K562 treated with DMSO at 1 percent for 12 hours (cell line): Measurements from ENCODE around the gene SFRP5. TPM values are rescaled to one million over a fixed set of nuclear protein-coding genes. Genes with fewer than 3 reads are reported as not detected.

ENCODE experiments used
- total RNA-seq: library from RNA; unstranded; fragments of 300-600 nt; gene quantifications from 2 replicates; pipeline ENCODE4 v1.2.3, GENCODE V29; 2022; ENCODE audit not compliant: insufficient read depth

The SFRP5 gene
- not detected in 2 replicates for total RNA-seq

GRCh38 chr10:97771913-97772823 is at the start of gene SFRP5:
Gene SFRP5 (minus strand): TSS chr10:97771999. CDS start chr10:97771833, 166 bp downstream.

GRCh38 chr10:97736902-97737769 is 34.7 kb downstream of the SFRP5 start, which contains the start of gene ZFYVE27:
Gene ZFYVE27 (plus strand): TSS chr10:97737128. CDS start chr10:97738478, 1,350 bp downstream.

Other genes starting within 250 kb of the SFRP5 start
- gene ANKRD2, start 199.2 kb downstream of the SFRP5 start, total RNA-seq, result not detected in 2 replicates
- not detected in 2 replicates for gene HOGA1, start 187.6 kb downstream of the SFRP5 start, total RNA-seq
- gene C10orf62, start 182.3 kb downstream of the SFRP5 start, total RNA-seq, result not detected in 2 replicates
- gene MORN4, start 138.5 kb downstream of the SFRP5 start, total RNA-seq, result 10.3 and 16.5 TPM in 2 replicates
- 15.9 and 31.6 TPM in 2 replicates for gene PI4K2A, start 131.3 kb downstream of the SFRP5 start, total RNA-seq
- gene AVPI1, start 84.8 kb downstream of the SFRP5 start, total RNA-seq, result 11.7 and 12.8 TPM in 2 replicates
- 4.0 and 8.6 TPM in 2 replicates for gene MARVELD1, start 58.3 kb downstream of the SFRP5 start, total RNA-seq
- gene ZFYVE27, start 34.9 kb downstream of the SFRP5 start, total RNA-seq, result 17.0 and 23.1 TPM in 2 replicates
- 0.15 TPM in 1 of 2 replicates, not detected in the other for gene GOLGA7B, start 77.8 kb upstream of the SFRP5 start, total RNA-seq